PC-9 (cell line): Measurements from ENCODE around the gene RTN1.
"Not testable (repeated sequence)": the region's sequence is repeated elsewhere in the genome, so short reads cannot be mapped to it uniquely, and the experiment has no call there.

Experiments used
- CTCF ChIP-seq: fragments of 200-600 bp; sonication (generic); conservative IDR thresholded peaks from 2 replicates; pipeline ENCODE4 v1.6.1; 2017; ENCODE audit warnings: mixed run types, antibody characterized with exemption, mild to moderate bottlenecking, moderate library complexity
- EZH2 ChIP-seq: fragments of 200-600 bp; sonication (generic); IDR thresholded peaks from 2 replicates; pipeline ENCODE4 v1.8.0; 2017; ENCODE audit warnings: antibody characterized with exemption, low read depth

- TF ChIP-seq CTCF, EZH2: not testable (repeated sequence)
Measured at GRCh38 chr14:59646832-59647231, 223.7 kb downstream of the RTN1 start.
